ENCODE measurements around the gene GZF1.
A peak's percentile ranks its signal among the peaks of the same experiment; 100 is the strongest.
"Not testable (repeated sequence)": the region's sequence is repeated elsewhere in the genome, so short reads cannot be mapped to it uniquely, and the experiment has no call there.

GZF1 gene

DNA sequence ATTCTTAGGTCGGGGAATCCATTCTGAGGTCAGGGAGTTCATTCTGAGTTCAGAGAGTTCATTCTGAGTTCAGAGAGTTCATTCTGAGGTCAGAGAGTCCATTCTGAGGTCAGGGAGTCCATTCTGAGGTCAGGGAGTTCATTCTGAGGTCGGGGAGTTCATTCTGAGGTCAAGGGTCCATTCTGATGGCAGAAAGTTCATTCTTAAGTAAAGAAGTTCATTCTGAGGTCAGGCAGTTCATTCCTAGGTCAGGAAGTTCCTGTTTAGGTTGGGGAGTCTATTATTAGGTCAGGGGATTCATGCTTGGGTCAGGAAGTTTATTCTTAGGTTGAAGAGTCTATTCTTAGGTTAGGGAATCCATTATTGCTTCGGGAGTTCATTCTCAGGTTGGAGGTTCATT lies 27.9 kb upstream of the GZF1 start:
- DNase-seq: no peak
- TF ChIP-seq GATA1 (IDR thresholded peaks at IDR 0.05; ENCODE audit: low read depth, low read length) (no peak), POLR2A (IDR thresholded peaks at IDR 0.05; ENCODE audit: low read length) (no peak)

GRCh38 chr20:23335521-23335920 lies 26.5 kb upstream of the GZF1 start:
- TF ChIP-seq GATA1 (IDR thresholded peaks at IDR 0.05; ENCODE audit: low read depth, low read length): no peak
- no peak for TF ChIP-seq POLR2A (IDR thresholded peaks at IDR 0.05; ENCODE audit: low read length)
- DNase-seq: no peak

- no peak for TF ChIP-seq POLR2A (IDR thresholded peaks at IDR 0.05; ENCODE audit: low read length)
- no peak for TF ChIP-seq GATA1 (IDR thresholded peaks at IDR 0.05; ENCODE audit: low read depth, low read length)
- DNase-seq: no peak
Measured at GRCh38 chr20:23336476-23336875, 25.5 kb upstream of the GZF1 start.

- TF ChIP-seq POLR2A (IDR thresholded peaks at IDR 0.05; ENCODE audit: low read length): no peak
- no peak for TF ChIP-seq GATA1 (IDR thresholded peaks at IDR 0.05; ENCODE audit: low read depth, low read length)
- no peak for DNase-seq
Measured at GRCh38 chr20:23337312-23337711, 24.7 kb upstream of the GZF1 start.

DNA sequence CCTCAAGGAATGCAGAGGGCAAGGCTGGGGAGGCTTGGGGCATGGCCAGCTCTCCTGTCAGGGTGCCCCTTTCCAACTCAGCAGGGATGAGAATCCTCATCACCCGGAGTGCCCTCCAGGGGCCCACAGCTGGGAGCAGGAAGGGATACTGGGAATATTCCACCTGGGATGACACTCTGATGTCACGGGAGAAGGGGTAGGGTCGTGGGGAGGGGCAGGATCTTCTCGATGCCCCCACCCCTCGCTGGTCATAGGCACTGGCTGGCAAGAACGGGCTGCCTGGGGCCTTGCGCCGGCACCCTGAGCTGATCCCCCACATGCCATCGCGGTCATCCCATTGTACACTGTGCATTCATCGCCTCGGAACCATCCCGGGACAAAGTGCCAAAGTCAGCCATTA lies 22.0 kb upstream of the GZF1 start:
- no peak for TF ChIP-seq GATA1 (IDR thresholded peaks at IDR 0.05; ENCODE audit: low read depth, low read length)
- TF ChIP-seq POLR2A (IDR thresholded peaks at IDR 0.05; ENCODE audit: low read length): no peak
- no peak for DNase-seq

DNA sequence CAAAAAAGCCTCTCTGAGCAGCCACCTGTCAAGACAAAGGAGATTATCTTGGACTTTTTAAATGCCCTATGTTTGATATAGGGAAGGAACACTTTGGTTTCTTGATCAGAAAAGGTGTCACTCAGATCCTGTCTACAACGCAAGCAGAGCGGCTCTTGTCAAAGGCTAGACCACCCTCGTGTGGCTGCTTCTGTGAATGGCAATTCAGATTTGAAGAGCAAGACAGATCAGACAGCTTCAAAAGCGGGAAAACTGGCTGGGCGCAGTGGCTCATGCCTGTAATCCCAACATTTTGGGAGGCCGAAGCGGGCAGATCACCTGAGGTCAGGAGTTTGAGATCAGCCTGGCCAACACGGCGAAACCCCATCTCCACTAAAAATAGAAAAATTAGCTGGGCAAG lies 21.5 kb upstream of the GZF1 start:
- no peak for TF ChIP-seq POLR2A (IDR thresholded peaks at IDR 0.05; ENCODE audit: low read length)
- peak; percentile 60 to 74 for DNase-seq

DNA sequence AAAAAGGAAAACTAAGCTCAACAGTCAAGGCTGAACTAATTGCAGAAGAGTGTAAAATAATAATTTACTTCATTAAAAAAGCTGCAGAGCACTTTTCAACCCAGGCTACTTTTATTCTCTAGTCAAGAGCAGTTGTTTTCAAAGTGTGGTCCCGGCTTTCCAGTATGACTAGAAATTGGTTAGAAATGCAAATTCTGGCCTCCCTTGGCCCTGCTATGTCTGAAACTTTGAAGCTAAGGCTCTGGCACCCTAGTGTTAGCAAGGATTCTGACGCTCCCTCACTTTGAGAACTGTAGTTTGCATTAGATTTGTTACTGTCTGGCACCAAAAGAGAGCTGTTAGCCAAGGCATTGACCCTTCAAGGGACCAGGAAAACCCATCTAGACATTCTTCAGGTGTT lies 20.9 kb upstream of the GZF1 start:
- TF ChIP-seq GATA1 (IDR thresholded peaks at IDR 0.05; ENCODE audit: low read depth, low read length) (no peak), POLR2A (IDR thresholded peaks at IDR 0.05; ENCODE audit: low read length) (no peak)
- DNase-seq: no peak

GRCh38 chr20:23343590-23343989 lies 18.4 kb upstream of the GZF1 start:
- TF ChIP-seq GATA1 (IDR thresholded peaks at IDR 0.05; ENCODE audit: low read depth, low read length) (no peak), POLR2A (IDR thresholded peaks at IDR 0.05; ENCODE audit: low read length) (no peak)
- DNase-seq: no peak

- no peak for TF ChIP-seq GATA1 (IDR thresholded peaks at IDR 0.05; ENCODE audit: low read depth, low read length)
- TF ChIP-seq POLR2A (IDR thresholded peaks at IDR 0.05; ENCODE audit: low read length): no peak
Measured at GRCh38 chr20:23344336-23344735, 17.6 kb upstream of the GZF1 start.

DNA sequence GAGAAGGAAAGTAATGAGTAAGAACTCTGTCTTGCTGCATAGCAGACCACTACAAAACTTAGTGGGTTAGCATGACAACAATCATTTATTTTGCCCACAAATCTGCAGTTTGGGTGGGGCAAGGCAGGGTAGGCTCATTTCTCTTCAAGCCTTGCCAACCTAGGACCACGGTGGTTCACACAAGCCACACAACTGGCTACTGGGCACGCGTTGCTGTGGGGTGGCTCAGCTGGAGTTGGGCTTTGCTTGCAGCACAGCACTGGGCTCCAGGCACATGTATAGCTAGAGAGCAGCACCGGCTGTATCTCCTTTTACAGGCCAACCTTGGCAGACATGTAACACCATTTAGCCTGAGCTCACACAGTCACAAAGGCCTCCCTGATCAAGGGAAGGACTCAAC lies 16.0 kb upstream of the GZF1 start:
- DNase-seq: no peak

More at GRCh38 chr20:23344336-23344735, 17.6 kb upstream of the GZF1 start:
- DNase-seq: no peak

GRCh38 chr20:23347791-23348190 lies 14.2 kb upstream of the GZF1 start:
- TF ChIP-seq GATA1 (IDR thresholded peaks at IDR 0.05; ENCODE audit: low read depth, low read length) (no peak), POLR2A (IDR thresholded peaks at IDR 0.05; ENCODE audit: low read length) (no peak)
- no peak for DNase-seq

More for the DNA sequence above, 16.0 kb upstream of the GZF1 start:
- TF ChIP-seq GATA1 (IDR thresholded peaks at IDR 0.05; ENCODE audit: low read depth, low read length): no peak
- TF ChIP-seq POLR2A (IDR thresholded peaks at IDR 0.05; ENCODE audit: low read length): no peak

DNA sequence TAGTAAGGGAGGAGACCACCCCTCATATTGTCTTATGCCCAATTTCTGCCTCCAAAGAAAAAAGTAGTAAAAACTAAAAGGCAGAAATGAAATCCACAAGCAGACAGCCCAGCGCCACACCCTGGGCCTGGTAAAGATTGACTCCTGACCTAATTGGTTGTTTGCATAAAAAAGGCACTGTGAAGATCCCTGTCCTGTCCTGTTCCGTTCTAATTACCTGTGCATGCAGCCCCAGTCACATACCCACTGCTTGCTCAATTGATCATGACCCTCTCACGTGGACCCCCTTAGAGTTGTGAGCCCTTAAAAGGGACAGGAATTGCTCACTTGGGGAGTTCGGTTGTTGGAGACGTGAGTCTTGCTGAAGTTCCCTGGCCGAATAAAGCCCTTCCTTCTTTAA lies 13.5 kb upstream of the GZF1 start:
- not testable (repeated sequence) for DNase-seq

- TF ChIP-seq POLR2A (IDR thresholded peaks at IDR 0.05; ENCODE audit: low read length) (no peak), GATA1 (IDR thresholded peaks at IDR 0.05; ENCODE audit: low read depth, low read length) (no peak)
- DNase-seq: peak in 1 of 2 experiments; percentile 94
Measured at GRCh38 chr20:23349338-23350195, 12.4 kb upstream of the GZF1 start.

- TF ChIP-seq POLR2A (IDR thresholded peaks at IDR 0.05; ENCODE audit: low read length) (peak; percentile 89), GATA1 (IDR thresholded peaks at IDR 0.05; ENCODE audit: low read depth, low read length) (no peak)
- peak; percentile 97 to 98 for DNase-seq
Measured at GRCh38 chr20:23350196-23350903, 11.6 kb upstream of the GZF1 start, which contains the start of gene NXT1. TSS of gene NXT1 (plus strand) at chr20:23350791. CDS start at chr20:23354042, 3,251 bp downstream.
